IPS-NIHi7 (cell line): ENCODE results near the gene PIGV.
"Not testable (repeated sequence)": the region's sequence is repeated elsewhere in the genome, so short reads cannot be mapped to it uniquely, and the experiment has no call there.

ENCODE experiments used
- DNase-seq: peaks from one replicate; pipeline ENCODE4 v3.0.0; 2012; ENCODE audit warnings: mixed read lengths; ENCODE audit errors: extremely low spot score

Gene PIGV

DNA sequence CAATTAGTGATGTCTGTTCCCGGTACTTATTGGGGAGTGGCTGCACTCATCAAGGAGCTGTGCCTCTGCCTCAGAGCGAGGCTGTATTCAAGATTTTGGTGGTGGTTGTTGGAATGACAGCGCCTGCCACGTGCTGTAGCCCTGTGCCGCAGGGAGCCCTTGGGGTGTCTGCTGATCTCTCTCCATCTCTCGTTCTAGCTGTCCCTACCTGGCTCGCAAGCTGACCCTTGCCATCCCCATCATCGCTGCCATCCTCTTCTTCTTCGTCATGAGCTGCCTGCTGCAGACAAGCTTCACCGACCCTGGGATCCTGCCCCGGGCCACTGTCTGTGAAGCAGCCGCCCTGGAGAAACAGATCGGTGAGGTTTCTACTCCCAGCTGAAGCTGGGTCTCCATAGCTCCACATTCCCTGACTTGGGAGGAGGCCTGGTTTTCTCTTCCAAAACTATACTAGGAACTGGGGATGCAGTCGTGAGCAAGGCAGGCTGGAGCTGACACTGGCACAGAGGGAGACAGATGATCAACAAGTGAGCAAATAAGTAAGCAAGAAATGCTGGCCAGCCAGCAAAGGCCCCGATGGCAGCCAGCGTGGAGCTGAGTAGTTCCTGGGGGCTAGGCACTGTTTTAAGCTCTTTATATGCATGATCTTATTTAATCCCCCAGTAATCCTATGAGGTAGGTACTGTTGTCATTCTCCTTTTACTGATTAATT is 44.7 kb downstream of the PIGV start:
- DNase-seq: no peak

DNA sequence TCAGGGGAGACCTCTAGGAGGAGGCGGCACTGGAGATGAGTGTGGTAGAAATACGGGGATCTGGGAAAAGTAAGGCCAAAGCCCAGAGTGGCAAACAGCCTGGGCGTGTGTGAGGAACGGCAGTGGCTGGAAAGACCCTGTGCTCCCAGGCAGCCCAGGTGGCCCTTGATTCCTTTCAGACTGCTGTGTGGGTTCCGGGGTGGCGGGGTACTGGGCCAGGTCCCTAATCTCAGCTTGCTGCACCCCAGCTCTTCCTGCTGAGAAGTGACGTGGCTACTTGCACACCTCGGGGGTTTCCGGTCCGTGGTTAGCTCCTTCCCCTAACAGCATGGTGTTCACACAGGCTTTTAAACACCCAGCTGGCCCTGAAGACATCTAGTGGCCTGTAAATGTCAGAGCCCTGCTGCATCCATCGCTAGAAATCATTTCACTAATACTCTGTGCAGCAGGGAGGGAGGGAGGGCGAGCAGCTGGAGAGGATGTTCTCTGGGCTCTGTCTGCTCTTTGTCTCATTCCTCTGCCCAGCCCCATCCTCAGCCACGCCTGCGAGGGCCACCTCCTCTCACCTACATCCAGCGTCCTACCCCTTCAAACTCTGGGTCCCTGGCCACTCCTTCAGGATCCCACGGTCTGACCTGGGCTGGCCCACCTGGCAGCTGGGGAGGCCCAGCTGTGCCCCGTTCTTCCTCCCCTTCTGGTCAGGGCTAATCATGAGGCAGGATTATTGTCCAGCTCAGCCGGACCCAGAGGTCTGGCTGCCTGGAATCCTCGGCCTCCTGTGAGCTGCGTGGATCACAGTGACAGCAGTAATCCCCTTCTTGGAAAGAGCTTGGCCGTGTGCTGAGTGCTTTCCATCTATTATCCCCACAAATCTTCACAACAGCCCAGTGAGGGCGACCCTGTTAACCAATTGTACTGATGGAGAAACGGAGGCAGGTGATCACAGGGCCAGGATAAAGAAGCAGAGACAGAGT is 46.0 kb downstream of the PIGV start:
- no peak for DNase-seq

DNA sequence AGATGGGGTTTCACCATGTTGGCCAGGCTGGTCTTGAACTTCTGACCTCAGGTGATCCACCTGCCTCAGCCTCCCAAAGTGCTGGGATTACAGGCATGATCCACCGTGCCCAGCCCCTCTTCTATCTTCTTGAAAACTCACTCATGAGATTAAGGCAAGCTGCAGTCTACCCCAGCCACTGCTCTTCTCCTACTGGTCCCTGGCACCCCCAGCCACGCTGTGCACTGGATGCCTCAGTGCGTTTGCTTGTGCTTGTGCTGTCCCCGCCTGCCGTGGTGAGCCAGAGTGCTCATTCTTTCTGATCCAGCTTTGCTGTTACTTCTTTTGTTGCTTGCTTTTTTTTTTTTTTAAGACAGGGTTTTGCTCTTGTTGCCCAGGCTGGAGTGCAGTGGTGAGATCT is 49.9 kb downstream of the PIGV start:
- DNase-seq: not testable (repeated sequence)

DNA sequence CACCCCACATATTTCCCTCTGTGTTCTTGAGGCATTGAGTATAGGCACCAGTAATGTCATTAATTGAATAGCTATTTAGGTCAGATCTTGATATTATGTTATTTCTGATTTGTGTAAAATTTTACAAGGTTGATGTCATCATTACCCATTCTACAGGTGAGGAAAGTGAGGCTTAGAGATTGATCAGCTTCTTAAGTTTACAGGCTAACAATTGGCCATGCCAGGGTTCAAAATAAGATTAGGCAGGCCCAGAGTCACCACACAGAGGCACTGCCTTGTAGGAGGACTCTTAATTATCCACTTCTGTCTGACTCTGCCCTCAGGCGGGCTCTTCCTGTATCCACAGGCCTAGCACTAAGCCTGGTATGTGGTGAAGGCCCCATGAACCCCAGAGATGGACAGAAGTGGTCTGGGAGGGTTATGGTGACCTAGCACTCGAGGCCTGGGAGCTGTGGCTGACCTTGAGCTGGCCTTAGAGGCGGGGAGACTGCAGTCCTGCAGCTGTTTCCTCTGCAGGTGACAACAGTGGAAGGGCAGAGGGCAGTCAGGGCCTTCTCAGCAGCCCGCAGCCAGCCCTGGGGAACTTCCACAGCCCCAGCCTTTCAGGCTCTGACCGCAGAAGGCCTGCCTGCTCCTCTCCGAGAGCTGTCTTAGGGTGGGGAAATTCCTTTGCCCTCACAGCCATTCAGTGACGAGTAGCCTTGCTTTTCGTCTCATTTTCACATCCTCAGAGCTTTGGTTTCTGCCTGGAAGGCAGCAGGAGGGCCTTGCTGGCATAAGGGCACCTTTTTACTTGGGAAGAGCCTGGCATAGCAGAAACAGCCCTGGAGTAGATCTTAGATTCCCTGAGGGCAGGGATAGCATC is 51.0 kb downstream of the PIGV start:
- no peak for DNase-seq

DNA sequence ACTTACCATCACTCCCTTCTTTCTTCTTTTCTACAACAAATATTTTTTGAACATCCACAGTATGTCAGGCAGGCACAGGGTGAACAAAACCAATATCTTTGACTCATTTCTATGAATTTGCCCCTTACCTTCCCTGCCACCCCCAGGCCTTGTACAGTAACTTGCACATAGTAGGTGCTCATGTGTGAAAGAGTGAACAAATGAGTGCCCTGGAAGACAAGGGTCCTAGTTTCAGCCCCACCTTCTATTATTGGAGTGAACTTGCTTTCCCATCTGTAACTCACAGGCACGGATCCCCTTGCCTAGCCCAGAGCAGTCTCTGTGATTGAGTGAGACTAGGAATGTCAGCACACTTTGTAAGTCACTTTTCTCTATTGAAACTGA is 51.6 kb downstream of the PIGV start:
- no peak for DNase-seq

DNA sequence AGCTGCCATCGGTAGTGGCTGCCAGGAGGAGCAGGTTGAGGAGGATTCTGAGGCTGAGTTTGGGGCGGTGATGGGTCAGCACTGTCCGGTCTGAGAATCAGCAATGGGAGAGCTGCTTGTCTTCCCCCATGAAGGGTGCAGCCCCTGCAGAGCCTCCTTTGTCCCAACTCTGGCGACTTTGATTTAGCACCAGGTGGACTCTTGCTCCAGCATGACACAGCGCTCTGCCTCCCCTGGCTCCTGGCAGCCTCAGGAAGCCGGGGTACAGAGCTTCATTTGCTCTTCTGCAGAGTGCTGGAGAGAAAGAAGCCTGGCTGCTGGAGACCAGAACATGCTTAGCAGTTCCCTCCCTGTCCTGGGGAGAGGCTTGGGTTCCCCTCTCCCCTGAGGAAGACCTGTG is 52.0 kb downstream of the PIGV start:
- DNase-seq: no peak

DNA sequence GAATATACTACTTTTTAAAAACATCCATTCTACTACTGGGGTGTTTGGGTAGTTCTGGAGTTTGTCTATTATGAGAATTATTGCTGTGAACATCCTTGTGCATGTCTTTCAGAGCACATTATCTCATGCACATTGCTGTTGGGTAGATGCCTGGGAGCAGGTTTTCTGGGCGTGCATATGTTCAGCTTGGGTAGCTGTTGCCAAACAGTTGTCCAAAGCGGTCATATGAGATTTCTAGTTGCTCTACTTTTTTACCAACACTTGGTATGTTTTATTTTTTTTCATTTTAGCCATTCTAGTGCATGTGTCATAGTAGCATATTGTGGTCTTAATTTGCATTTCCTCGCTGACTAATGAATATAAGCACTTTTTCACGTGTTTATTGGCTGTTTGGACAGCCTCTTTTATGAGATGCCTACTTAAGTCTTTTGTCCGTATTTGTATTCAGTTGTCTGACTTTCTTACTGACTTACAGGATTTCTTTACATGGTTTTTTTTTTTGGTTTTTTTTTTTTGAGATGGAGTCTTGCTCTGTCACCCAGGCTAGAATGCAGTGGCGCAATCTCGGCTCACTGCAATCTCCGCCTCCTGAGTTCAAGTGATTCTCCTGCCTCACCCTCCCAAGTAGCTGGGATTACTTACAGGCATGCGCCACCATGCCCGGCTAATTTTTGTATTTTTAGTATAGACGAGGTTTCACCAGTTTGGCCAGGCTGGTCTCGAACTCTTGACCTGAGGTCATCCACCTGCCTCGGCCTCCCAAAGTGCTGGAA is 56.9 kb downstream of the PIGV start:
- DNase-seq: no peak

DNA sequence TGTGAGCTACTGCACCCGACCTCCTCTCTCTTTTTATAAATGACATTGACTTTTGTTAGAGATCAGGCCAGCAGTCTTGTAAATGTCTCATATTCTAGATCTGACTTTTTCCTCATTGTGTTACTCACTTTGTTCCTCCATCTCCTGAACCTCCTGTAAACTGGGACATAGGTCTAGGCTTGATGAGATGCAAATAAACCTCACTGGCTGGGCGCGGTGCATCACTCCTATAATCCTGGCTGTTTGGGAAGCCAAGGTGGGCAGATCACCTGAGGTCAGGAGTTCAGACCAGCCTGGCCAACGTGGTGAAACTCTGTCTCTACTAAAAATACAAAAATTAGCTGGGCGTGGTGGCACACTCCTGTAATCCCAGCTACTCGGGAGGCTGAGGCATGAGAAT is 60.1 kb downstream of the PIGV start:
- not testable (repeated sequence) for DNase-seq
